SK-N-SH (cell line): ENCODE data around the gene CALHM5. TPM values are rescaled to one million over a fixed set of nuclear protein-coding genes. Genes with fewer than 3 reads are reported as not detected.

ENCODE experiments used
- CTCF ChIA-PET: fragments of 300-600, 350-600 bp; formaldehyde crosslinking; extraction: SDS; loops from one replicate; lab custom pipeline; 2021; lab: Yijun Ruan, JAX
- POLR2A ChIA-PET: fragments of 350-600 bp; sonication (Branson Sonifier 250); formaldehyde crosslinking; extraction: SDS; loops from one replicate; lab custom pipeline; 2020; ENCODE audit warnings: antibody characterized with exemption, inconsistent platforms; lab: Yijun Ruan, JAX
- DNase-seq: peaks from one replicate; pipeline ENCODE4 v3.0.0; 2012
- H2AFZ ChIP-seq: fragments of 200-600 bp; sonication (generic); 2 replicates; pipeline ENCODE4 v1.8.1; 2016; ENCODE audit warnings: antibody characterized with exemption, mild to moderate bottlenecking, low read depth
- H3F3A ChIP-seq: fragments of 200-600 bp; sonication (generic); replicated peaks from 2 replicates; pipeline ENCODE3; 2016; ENCODE audit warnings: antibody characterized with exemption, mild to moderate bottlenecking; ENCODE audit not compliant: insufficient read depth
- H3K27ac ChIP-seq, 2 experiments: fragments of 200-500 bp in 1 of 2; fragments of 200-600 bp in 1 of 2; sonication (Bioruptor generic) in 1 of 2; sonication (generic), shearing (Covaris generic) in 1 of 2; 2 replicates each; pipeline versions ENCODE4 v1.5.1 to v1.6.1; 2014 to 2016; ENCODE audit warnings: low read depth in 2 of 2, inconsistent platforms in 1 of 2, low read length in 1 of 2, mild to moderate bottlenecking in 1 of 2, mixed read lengths in 1 of 2
- H3K27me3 ChIP-seq: fragments of 200-600 bp; sonication (generic), shearing (Covaris generic); 2 replicates; pipeline ENCODE4 v1.6.1; 2016; ENCODE audit warnings: mixed run types; ENCODE audit not compliant: insufficient read depth
- H3K36me3 ChIP-seq, 2 experiments: fragments of 200-500 bp in 1 of 2; fragments of 200-600 bp in 1 of 2; sonication (Bioruptor generic) in 1 of 2; sonication (generic) in 1 of 2; replicated peaks in 1 of 2; 2 replicates each; pipeline versions ENCODE3 to v1.5.1; 2014 to 2016; ENCODE audit warnings: low read length in 1 of 2, mild to moderate bottlenecking in 1 of 2; ENCODE audit not compliant: insufficient read depth in 2 of 2, control insufficient read depth in 1 of 2
- H3K4me1 ChIP-seq, 2 experiments: fragments of 200-500 bp in 1 of 2; fragments of 200-600 bp in 1 of 2; sonication (Bioruptor generic) in 1 of 2; sonication (generic), shearing (Covaris generic) in 1 of 2; 2 replicates each; pipeline versions ENCODE4 v1.5.1 to v1.6.1; 2014 to 2016; ENCODE audit warnings: low read depth in 1 of 2, low read length in 1 of 2, mixed run types in 1 of 2; ENCODE audit not compliant: insufficient read depth in 2 of 2, control insufficient read depth in 1 of 2
- H3K4me2 ChIP-seq: fragments of 200-600 bp; sonication (generic), shearing (Covaris generic); 2 replicates; pipeline ENCODE4 v1.6.1; 2017; ENCODE audit warnings: mixed run types
- H3K4me3 ChIP-seq, 2 experiments: fragments of 200-500 bp in 1 of 2; fragments of 200-600 bp in 1 of 2; sonication (Bioruptor generic) in 1 of 2; sonication (generic), shearing (Covaris generic) in 1 of 2; 2 replicates each; pipeline versions ENCODE4 v1.5.1 to v1.8.1; 2014 to 2016; ENCODE audit warnings: low read depth in 2 of 2, inconsistent platforms in 1 of 2, low read length in 1 of 2, mild to moderate bottlenecking in 1 of 2, mixed read lengths in 1 of 2, moderate library complexity in 1 of 2
- H3K79me2 ChIP-seq: fragments of 200-600 bp; sonication (generic); 2 replicates; pipeline ENCODE4 v1.8.1; 2017; ENCODE audit warnings: mild to moderate bottlenecking; ENCODE audit not compliant: insufficient read depth
- H3K9ac ChIP-seq: fragments of 200-600 bp; sonication (generic); 2 replicates; pipeline ENCODE4 v1.6.1; 2017; ENCODE audit warnings: mixed run types
- H3K9me2 ChIP-seq: fragments of 200-600 bp; sonication (generic); 2 replicates; pipeline ENCODE4 v1.6.1; 2017; ENCODE audit warnings: mixed run types
- H3K9me3 ChIP-seq: fragments of 200-600 bp; sonication (generic); 2 replicates; pipeline ENCODE4 v1.6.1; 2017; ENCODE audit warnings: mixed run types, mild to moderate bottlenecking, moderate library complexity
- H4K20me1 ChIP-seq: fragments of 200-600 bp; sonication (generic); 2 replicates; pipeline ENCODE4 v1.6.1; 2017; ENCODE audit warnings: mild to moderate bottlenecking, mixed run types; ENCODE audit not compliant: insufficient read depth
- CHD2 ChIP-seq: fragments of 150-350 bp; IDR thresholded peaks from 2 replicates; pipeline ENCODE4 v1.6.1; 2018; ENCODE audit warnings: low read length; ENCODE audit not compliant: partially characterized antibody
- ELF1 ChIP-seq: IDR thresholded peaks from 2 replicates; pipeline ENCODE4 v1.4.0; 2012
- EP300 ChIP-seq, 2 experiments: IDR thresholded peaks; 2 replicates each; pipeline versions ENCODE4 v1.4.0 to v1.6.1; 2012; ENCODE audit warnings: borderline replicate concordance in 1 of 2, low read depth in 1 of 2, low read length in 1 of 2
- EZH2phosphoT487 ChIP-seq: fragments of 200-600 bp; sonication (generic); IDR thresholded peaks from 2 replicates; pipeline ENCODE4 v1.6.1; 2017; ENCODE audit warnings: low read depth, mixed run types, mild to moderate bottlenecking, antibody characterized with exemption, moderate library complexity, borderline replicate concordance
- FOSL2 ChIP-seq: IDR thresholded peaks from 2 replicates; pipeline ENCODE4 v1.4.0; 2012; ENCODE audit warnings: low read depth, mild to moderate bottlenecking, moderate library complexity, borderline replicate concordance
- FOXJ3 ChIP-seq: sonication (generic); formaldehyde crosslinking; IDR thresholded peaks from 2 replicates; pipeline ENCODE4 v1.5.1; 2020; ENCODE audit warnings: mild to moderate bottlenecking, missing genetic modification reagents
- JUND ChIP-seq: IDR thresholded peaks from 2 replicates; pipeline ENCODE4 v1.4.0; 2012
- MEF2A ChIP-seq: IDR thresholded peaks from 2 replicates; pipeline ENCODE4 v1.4.0; 2012; ENCODE audit warnings: low read depth, borderline replicate concordance
- NFIC ChIP-seq: IDR thresholded peaks from 2 replicates; pipeline ENCODE4 v1.4.0; 2012; ENCODE audit warnings: borderline replicate concordance
- RCOR1 ChIP-seq: fragments of 150-350 bp; IDR thresholded peaks from 2 replicates; pipeline ENCODE4 v1.6.1; 2017; ENCODE audit warnings: antibody characterized with exemption, low read length
- RFX5 ChIP-seq: IDR thresholded peaks from 2 replicates; pipeline ENCODE4 v1.6.1; 2012; ENCODE audit warnings: mild to moderate bottlenecking, improper control_type of control experiment, low read length
- SIN3A ChIP-seq: IDR thresholded peaks from 2 replicates; pipeline ENCODE4 v1.6.1; 2012; ENCODE audit warnings: low read depth, mild to moderate bottlenecking, low read length, moderate library complexity, borderline replicate concordance
- SMC3 ChIP-seq: IDR thresholded peaks from 2 replicates; pipeline ENCODE4 v1.6.1; 2012; ENCODE audit warnings: low read depth, low read length, improper control_type of control experiment
- TAF1 ChIP-seq: IDR thresholded peaks from 2 replicates; pipeline ENCODE4 v1.6.1; 2012; ENCODE audit warnings: low read depth, mild to moderate bottlenecking, low read length, moderate library complexity, borderline replicate concordance
- TCF12 ChIP-seq: IDR thresholded peaks from 2 replicates; pipeline ENCODE4 v1.4.0; 2012
- TEAD4 ChIP-seq: IDR thresholded peaks from 2 replicates; pipeline ENCODE4 v1.4.0; 2012; ENCODE audit warnings: mild to moderate bottlenecking, borderline replicate concordance; ENCODE audit not compliant: insufficient read depth
- USF1 ChIP-seq: IDR thresholded peaks from 2 replicates; pipeline ENCODE4 v1.4.0; 2012; ENCODE audit warnings: low read depth, borderline replicate concordance
- YY1 ChIP-seq: IDR thresholded peaks from 2 replicates; pipeline ENCODE4 v1.4.0; 2012; ENCODE audit warnings: low read depth, mild to moderate bottlenecking
- WGBS: methylation state at CpG from one replicate; pipeline ENCODE4 v1.1.6; 2017; ENCODE audit warnings: low lambda C conversion rate; 5-methylcytosine and 5-hydroxymethylcytosine counted together
- polyA plus RNA-seq, 3 experiments: library from polyadenylated mRNA; depleted of rRNA; stranded (reverse); fragments of >200 nt; gene quantifications; 2 replicates each; pipeline ENCODE4 v1.2.3, GENCODE V29; 2012
- TF ChIP-seq, protein P1 (sequence below): IDR thresholded peaks from 2 replicates; pipeline ENCODE4; 2012
- TF ChIP-seq, protein P2 (sequence below): IDR thresholded peaks from 2 replicates; pipeline ENCODE4 v1.4.0; 2012; ENCODE audit warnings: low read depth
- TF ChIP-seq, protein P3 (sequence below): IDR thresholded peaks from 2 replicates; pipeline ENCODE4 v1.6.1; 2012; ENCODE audit warnings: mild to moderate bottlenecking, low read depth, low read length, moderate library complexity

The CALHM5 gene
- polyA plus RNA-seq, 1 of the 3 experiments (the other 2 are of a cell fraction): 0.38 TPM

DNA sequence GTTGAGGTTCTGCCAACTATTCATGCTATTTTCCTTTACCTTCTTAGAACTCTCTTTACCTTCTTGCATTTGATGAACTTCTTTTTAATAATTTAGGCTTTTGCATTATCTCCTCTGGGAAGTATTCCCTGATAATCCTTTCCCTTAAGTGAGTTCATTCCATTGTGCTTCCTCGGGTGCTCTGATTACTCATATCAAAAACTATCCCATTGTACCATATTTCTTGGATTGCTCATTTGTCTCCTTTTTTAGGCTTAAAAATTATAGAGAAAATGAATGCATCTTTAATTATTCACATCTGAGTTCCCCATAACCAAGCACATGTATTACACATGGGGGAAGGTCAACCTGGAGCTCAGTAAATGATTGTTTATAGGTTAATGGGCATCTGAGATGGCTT is 44.6 kb downstream of the CALHM5 start:
- Histone ChIP-seq H3K27me3 (no peaks in the 10 kb centered on the region), H3K79me2 (no peaks in the 10 kb centered on the region), H3K4me3 (no peak overlapping the region), H3K4me2 (peak overlapping the region; percentile 12; the same call in 1 of the 2 replicates), H3K4me1 (peaks cover 0 to 28% of the 10 kb centered on the region in 2 experiments; a peak in 3 of 4 replicates), H3K9me2 (no peaks in the 10 kb centered on the region), H3K36me3 (no peaks in the 10 kb centered on the region), H3F3A (peaks cover 36% of the 10 kb centered on the region), H4K20me1 (no peaks in the 10 kb centered on the region), H3K9me3 (no peaks in the 10 kb centered on the region), H2AFZ (peak overlapping the region; percentile 61; the same call in 1 of the 2 replicates), H3K9ac (peak overlapping the region; percentile 10; the same call in 1 of the 2 replicates), H3K27ac (peak overlapping the region; percentile 20 to 79; a peak in 3 of 4 replicates)
- CTCF ChIA-PET: interaction anchor here (2.0 kb wide), 1 partner anchor 268 kb away, joined by 8 read pairs; no protein-coding TSS in a partner anchor
- TF ChIP-seq TCF12: peak; percentile 80
- TF ChIP-seq EP300 (IDR thresholded peaks at IDR 0.05; ENCODE audit: borderline replicate concordance in 1 of 2, low read depth in 1 of 2, low read length in 1 of 2): peak in 1 of 2 experiments; percentile 46; a peak in 1 of 4 replicates
- TF ChIP-seq, protein P1, sequence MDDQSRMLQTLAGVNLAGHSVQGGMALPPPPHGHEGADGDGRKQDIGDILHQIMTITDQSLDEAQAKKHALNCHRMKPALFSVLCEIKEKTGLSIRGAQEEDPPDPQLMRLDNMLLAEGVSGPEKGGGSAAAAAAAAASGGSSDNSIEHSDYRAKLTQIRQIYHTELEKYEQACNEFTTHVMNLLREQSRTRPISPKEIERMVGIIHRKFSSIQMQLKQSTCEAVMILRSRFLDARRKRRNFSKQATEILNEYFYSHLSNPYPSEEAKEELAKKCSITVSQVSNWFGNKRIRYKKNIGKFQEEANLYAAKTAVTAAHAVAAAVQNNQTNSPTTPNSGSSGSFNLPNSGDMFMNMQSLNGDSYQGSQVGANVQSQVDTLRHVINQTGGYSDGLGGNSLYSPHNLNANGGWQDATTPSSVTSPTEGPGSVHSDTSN: no peak; the same call in 1 of the 2 replicates
- TF ChIP-seq TEAD4: peak; percentile 61; the same call in 1 of the 2 replicates
- TF ChIP-seq CHD2: no peak
- peak; percentile 67 for TF ChIP-seq JUND
- TF ChIP-seq FOSL2: peak; percentile 78
- TF ChIP-seq NFIC: peak; percentile 50; the same call in 1 of the 2 replicates
- TF ChIP-seq TAF1: no peak
- no peak for TF ChIP-seq FOXJ3 (CRISPR knock-in tag)
- TF ChIP-seq, protein P2, sequence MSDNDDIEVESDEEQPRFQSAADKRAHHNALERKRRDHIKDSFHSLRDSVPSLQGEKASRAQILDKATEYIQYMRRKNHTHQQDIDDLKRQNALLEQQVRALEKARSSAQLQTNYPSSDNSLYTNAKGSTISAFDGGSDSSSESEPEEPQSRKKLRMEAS: peak; percentile 82
- POLR2A ChIA-PET: no interaction called here
- no peak for DNase-seq
- whole genome bisulfite sequencing: 5% methylated on average over 1 of the region's 1 CpG

GRCh38 chr6:116556814-116557415 is 45.5 kb downstream of the CALHM5 start:
- H3K79me2 ChIP-seq: no peaks in the 10 kb centered on the region
- H3K9me2 ChIP-seq: no peaks in the 10 kb centered on the region
- H3K36me3 ChIP-seq: no peaks in the 10 kb centered on the region
- H3K9ac ChIP-seq: no peak overlapping the region
- no peaks in the 10 kb centered on the region for H4K20me1 ChIP-seq
- 86% methylated on average over 5 of the region's 5 CpGs for WGBS
- H3K4me1 ChIP-seq: peaks cover 2 to 28% of the 10 kb centered on the region in 2 experiments; a peak in 3 of 4 replicates
- no peak for DNase-seq
- no peaks in the 10 kb centered on the region for H3K27me3 ChIP-seq
- ChIA-PET CTCF (interaction anchor here (2.0 to 5.0 kb wide), 2 partner anchors 269 kb away, joined by 8 to 58 read pairs; no protein-coding TSS in a partner anchor), POLR2A (no interaction called here)
- H3K27ac ChIP-seq: peak overlapping the region; percentile 20 to 79; a peak in 3 of 4 replicates
- peaks cover 36% of the 10 kb centered on the region for H3F3A ChIP-seq
- H3K9me3 ChIP-seq: no peaks in the 10 kb centered on the region
- peak overlapping the region; percentile 61; the same call in 1 of the 2 replicates for H2AFZ ChIP-seq
- no peak overlapping the region for H3K4me3 ChIP-seq
- H3K4me2 ChIP-seq: no peak overlapping the region
- TF ChIP-seq JUND (no peak), TAF1 (no peak), RCOR1 (no peak), ELF1 (no peak), FOSL2 (no peak), SIN3A (no peak), MEF2A (no peak), RFX5 (no peak), SMC3 (no peak), TEAD4 (no peak), EZH2phosphoT487 (no peak), USF1 (no peak), TCF12 (no peak), YY1 (no peak)
- TF ChIP-seq, protein P3, sequence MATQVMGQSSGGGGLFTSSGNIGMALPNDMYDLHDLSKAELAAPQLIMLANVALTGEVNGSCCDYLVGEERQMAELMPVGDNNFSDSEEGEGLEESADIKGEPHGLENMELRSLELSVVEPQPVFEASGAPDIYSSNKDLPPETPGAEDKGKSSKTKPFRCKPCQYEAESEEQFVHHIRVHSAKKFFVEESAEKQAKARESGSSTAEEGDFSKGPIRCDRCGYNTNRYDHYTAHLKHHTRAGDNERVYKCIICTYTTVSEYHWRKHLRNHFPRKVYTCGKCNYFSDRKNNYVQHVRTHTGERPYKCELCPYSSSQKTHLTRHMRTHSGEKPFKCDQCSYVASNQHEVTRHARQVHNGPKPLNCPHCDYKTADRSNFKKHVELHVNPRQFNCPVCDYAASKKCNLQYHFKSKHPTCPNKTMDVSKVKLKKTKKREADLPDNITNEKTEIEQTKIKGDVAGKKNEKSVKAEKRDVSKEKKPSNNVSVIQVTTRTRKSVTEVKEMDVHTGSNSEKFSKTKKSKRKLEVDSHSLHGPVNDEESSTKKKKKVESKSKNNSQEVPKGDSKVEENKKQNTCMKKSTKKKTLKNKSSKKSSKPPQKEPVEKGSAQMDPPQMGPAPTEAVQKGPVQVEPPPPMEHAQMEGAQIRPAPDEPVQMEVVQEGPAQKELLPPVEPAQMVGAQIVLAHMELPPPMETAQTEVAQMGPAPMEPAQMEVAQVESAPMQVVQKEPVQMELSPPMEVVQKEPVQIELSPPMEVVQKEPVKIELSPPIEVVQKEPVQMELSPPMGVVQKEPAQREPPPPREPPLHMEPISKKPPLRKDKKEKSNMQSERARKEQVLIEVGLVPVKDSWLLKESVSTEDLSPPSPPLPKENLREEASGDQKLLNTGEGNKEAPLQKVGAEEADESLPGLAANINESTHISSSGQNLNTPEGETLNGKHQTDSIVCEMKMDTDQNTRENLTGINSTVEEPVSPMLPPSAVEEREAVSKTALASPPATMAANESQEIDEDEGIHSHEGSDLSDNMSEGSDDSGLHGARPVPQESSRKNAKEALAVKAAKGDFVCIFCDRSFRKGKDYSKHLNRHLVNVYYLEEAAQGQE: no peak
- TF ChIP-seq, protein P2: no peak
